Activated CD8-positive, alpha-beta T cell treated with anti-CD3 and anti-CD28 coated beads for 36 hours (primary cell): Measurements from ENCODE around the gene PSME2. TPM values are rescaled to one million over a fixed set of nuclear protein-coding genes. Genes with fewer than 3 reads are reported as not detected.
A peak's percentile ranks its signal among the peaks of the same experiment; 100 is the strongest.

ENCODE experiments used
- ATAC-seq: fragments of 200-7000 bp; cut with Tn5 transposase; one replicate; pipeline ENCODE4 v1.10.0; 2021; ENCODE audit warnings: mild to moderate bottlenecking, moderate library complexity
- CTCF ChIA-PET: fragments of 350-600 bp; sonication (Branson Sonifier 250); formaldehyde crosslinking; loops from one replicate; lab custom pipeline; 2021; ENCODE audit warnings: antibody characterized with exemption; lab: Charles Lee
- POLR2A ChIA-PET: fragments of 350-600 bp; sonication (Branson Sonifier 250); formaldehyde crosslinking; loops from one replicate; lab custom pipeline; 2021; ENCODE audit warnings: antibody characterized with exemption; lab: Charles Lee
- DNase-seq: peaks from one replicate; pipeline ENCODE4 v3.0.0-alpha.2; 2020
- H3K27ac Mint-ChIP-seq: one replicate; pipeline ENCODE4 v1.8.0; 2021; ENCODE audit warnings: mild to moderate bottlenecking, mixed read lengths
- H3K27me3 Mint-ChIP-seq: one replicate; pipeline ENCODE4 v1.8.0; 2021; ENCODE audit warnings: mixed read lengths
- H3K36me3 Mint-ChIP-seq: one replicate; pipeline ENCODE4 v1.8.0; 2021; ENCODE audit warnings: low read depth, mixed read lengths
- H3K4me1 Mint-ChIP-seq: one replicate; pipeline ENCODE4 v1.8.0; 2021; ENCODE audit warnings: low read depth, mixed read lengths
- H3K4me3 Mint-ChIP-seq: one replicate; pipeline ENCODE4 v1.8.0; 2021; ENCODE audit warnings: mild to moderate bottlenecking, moderate library complexity, mixed read lengths
- H3K9me3 Mint-ChIP-seq: one replicate; pipeline ENCODE4 v1.8.0; 2021; ENCODE audit warnings: mixed read lengths
- CTCF ChIP-seq: fragments of 200-600 bp; IDR thresholded peaks from one replicate; pipeline ENCODE4 v1.8.0; 2022; ENCODE audit warnings: antibody characterized with exemption, mild to moderate bottlenecking
- intact Hi-C: fragments of 100-400 bp; cut with micrococcal nuclease; formaldehyde crosslinking; loops from one replicate; pipeline ENCODE4 v1.10.0; 2022
- total RNA-seq, 2 experiments: library from RNA; stranded (reverse); gene quantifications; one replicate each; pipeline ENCODE4 v1.2.3, GENCODE V29; 2021

Gene PSME2
- total RNA-seq, 2 experiments from 2014 or later, result 440 TPM

- peaks cover 67% of the 10 kb centered on the region for H3K36me3 Mint-ChIP-seq
- TF ChIP-seq CTCF, result no peak
- ChIA-PET CTCF (interaction anchor here (3.4 kb wide), 1 partner anchor 22 kb away, joined by 18 read pairs; the partner anchor contains the start of gene IRF9), POLR2A (interaction anchor here (0.5 to 5.8 kb wide), 10 partner anchors 7 to 699 kb away, joined by 3 to 53 read pairs (median 4); partner anchors contain the start of genes DCAF11, IPO4, IRF9 and NRL)
- peaks cover 59% of the 10 kb centered on the region for H3K4me1 Mint-ChIP-seq
- peak overlapping the region; percentile 83 for H3K27ac Mint-ChIP-seq
- no peaks in the 10 kb centered on the region for H3K27me3 Mint-ChIP-seq
- peak overlapping the region; percentile 97 for H3K4me3 Mint-ChIP-seq
- peak; percentile 53 for DNase-seq
- no peaks in the 10 kb centered on the region for H3K9me3 Mint-ChIP-seq
- no peak for ATAC-seq
- intact Hi-C loops, result no loop called here
Observed at GRCh38 chr14:24139272-24139934, 7.0 kb downstream of the PSME2 start.

GRCh38 chr14:24138396-24139271, 7.8 kb downstream of the PSME2 start:
- CTCF ChIA-PET, result interaction anchor here (1.2 to 3.5 kb wide), 4 partner anchors 22 to 80 kb away, joined by 4 to 22 read pairs (median 11); partner anchors contain the start of genes DCAF11, IRF9 and NRL
- peaks cover 53% of the 10 kb centered on the region for H3K4me1 Mint-ChIP-seq

DNA sequence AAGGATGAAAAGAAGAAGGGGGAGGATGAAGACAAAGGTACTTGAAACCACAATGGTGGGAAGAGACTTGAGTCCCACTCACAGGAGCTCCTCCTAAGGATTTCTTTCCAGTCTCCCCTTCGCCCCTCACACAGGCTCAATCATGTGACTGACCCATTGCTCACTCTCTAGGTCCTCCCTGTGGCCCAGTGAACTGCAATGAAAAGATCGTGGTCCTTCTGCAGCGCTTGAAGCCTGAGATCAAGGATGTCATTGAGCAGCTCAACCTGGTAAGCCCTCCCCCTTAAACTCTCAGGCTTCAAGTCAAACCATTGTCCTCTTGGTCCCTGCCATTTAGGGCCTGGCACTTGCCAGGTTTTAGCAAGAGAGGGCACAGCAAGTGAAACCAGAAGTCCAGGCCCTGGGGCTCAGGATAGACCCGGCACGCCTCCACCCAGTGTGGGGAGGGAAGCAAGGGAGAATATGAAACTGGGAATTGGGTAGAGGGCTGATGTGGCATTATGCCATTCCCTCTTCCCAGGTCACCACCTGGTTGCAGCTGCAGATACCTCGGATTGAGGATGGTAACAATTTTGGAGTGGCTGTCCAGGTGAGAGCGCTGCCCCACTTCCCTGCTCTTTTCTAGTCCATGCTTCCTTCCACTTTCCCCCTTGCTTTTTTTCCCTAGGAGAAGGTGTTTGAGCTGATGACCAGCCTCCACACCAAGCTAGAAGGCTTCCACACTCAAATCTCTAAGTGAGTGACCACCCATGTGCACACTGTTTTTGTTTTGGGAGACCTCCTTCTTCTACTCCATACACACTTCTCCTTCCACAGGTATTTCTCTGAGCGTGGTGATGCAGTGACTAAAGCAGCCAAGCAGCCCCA, 8.6 kb downstream of the PSME2 start:
- H3K27me3 Mint-ChIP-seq, result no peaks in the 10 kb centered on the region
- H3K4me3 Mint-ChIP-seq, result peak overlapping the region; percentile 97
- peaks cover 49% of the 10 kb centered on the region for H3K4me1 Mint-ChIP-seq
- ATAC-seq (no peak), DNase-seq (no peak)
- peaks cover 52% of the 10 kb centered on the region for H3K36me3 Mint-ChIP-seq
- no peaks in the 10 kb centered on the region for H3K9me3 Mint-ChIP-seq
- intact Hi-C loops, result no loop called here
- peak overlapping the region; percentile 92 for H3K27ac Mint-ChIP-seq
- POLR2A ChIA-PET, result interaction anchor here (0.6 to 5.8 kb wide), 16 partner anchors 9 to 58 kb away, joined by 3 to 53 read pairs (median 4); partner anchors contain the start of genes DCAF11, IPO4, IRF9 and NRL
- TF ChIP-seq CTCF, result no peak
- CTCF ChIA-PET, result interaction anchor here (1.1 to 3.5 kb wide), 9 partner anchors 9 to 105 kb away, joined by 3 to 22 read pairs (median 4); partner anchors contain the start of genes DCAF11, IRF9, NRL and PSME2

More at GRCh38 chr14:24138396-24139271, 7.8 kb downstream of the PSME2 start:
- Mint-ChIP-seq H3K9me3 (no peaks in the 10 kb centered on the region), H3K4me3 (peak overlapping the region; percentile 97), H3K27ac (peak overlapping the region; percentile 83), H3K27me3 (no peaks in the 10 kb centered on the region), H3K36me3 (peaks cover 61% of the 10 kb centered on the region)
- POLR2A ChIA-PET, result interaction anchor here (0.6 to 5.8 kb wide), 11 partner anchors 8 to 698 kb away, joined by 3 to 53 read pairs (median 4); partner anchors contain the start of genes DCAF11, IPO4, IRF9 and NRL
- DNase-seq (no peak), ATAC-seq (no peak)
- TF ChIP-seq CTCF, result no peak
- intact Hi-C loops, result no loop called here

DNA sequence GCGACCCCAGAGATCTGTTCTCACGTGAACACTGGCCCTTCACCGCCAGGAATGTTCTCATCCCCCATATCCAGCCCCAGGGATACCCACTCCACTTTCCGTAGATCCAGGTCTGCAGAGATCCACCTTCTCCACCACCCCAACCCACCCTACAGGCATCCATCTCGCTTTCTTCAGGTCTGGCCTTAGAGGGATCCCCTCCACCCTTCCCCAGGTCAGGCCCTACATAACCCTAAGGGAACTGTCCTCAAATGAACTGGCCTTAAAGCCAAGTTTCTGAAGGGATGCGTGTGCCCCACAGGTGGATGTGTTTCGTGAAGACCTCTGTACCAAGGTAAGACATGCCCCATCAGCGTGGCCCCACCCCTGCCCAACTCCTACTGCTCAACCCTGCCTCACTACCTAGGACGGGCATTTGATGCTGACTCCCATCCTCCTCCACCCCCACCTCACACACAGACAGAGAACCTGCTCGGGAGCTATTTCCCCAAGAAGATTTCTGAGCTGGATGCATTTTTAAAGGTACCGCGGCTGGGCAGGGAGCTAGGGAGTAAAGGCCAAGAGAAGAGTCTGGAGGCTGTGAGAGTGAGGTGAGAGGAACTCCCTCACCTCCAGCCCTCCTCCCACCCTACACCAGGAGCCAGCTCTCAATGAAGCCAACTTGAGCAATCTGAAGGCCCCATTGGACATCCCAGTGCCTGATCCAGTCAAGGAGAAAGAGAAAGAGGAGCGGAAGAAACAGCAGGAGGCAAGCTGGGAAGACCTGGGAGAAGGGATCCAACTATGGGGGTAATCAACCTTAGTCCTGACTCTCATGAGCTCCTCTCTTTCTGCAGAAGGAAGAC, 9.5 kb downstream of the PSME2 start:
- DNase-seq, result peak; percentile 44
- intact Hi-C loops, result no loop called here
- Mint-ChIP-seq H3K4me3 (peak overlapping the region; percentile 97), H3K4me1 (peaks cover 54% of the 10 kb centered on the region), H3K9me3 (no peaks in the 10 kb centered on the region), H3K36me3 (peaks cover 48% of the 10 kb centered on the region), H3K27me3 (no peaks in the 10 kb centered on the region), H3K27ac (peak overlapping the region; percentile 92)
- TF ChIP-seq CTCF, result no peak
- no peak for ATAC-seq
- ChIA-PET CTCF (interaction anchor here (1.1 to 5.3 kb wide), 11 partner anchors 9 to 172 kb away, joined by 3 to 29 read pairs (median 9); partner anchors contain the start of genes DCAF11, IRF9, NRL and PSME2), POLR2A (interaction anchor here (0.6 to 5.8 kb wide), 16 partner anchors 10 to 77 kb away, joined by 3 to 53 read pairs (median 5); partner anchors contain the start of genes CHMP4A, DCAF11, IPO4 and IRF9)
